IPS-NIHi7 (cell line): ENCODE measurements around the gene TRIM56.
"Not testable (repeated sequence)": the region's sequence is repeated elsewhere in the genome, so short reads cannot be mapped to it uniquely, and the experiment has no call there.

ENCODE experiments used
- DNase-seq: peaks from one replicate; pipeline ENCODE4 v3.0.0; 2012; ENCODE audit warnings: mixed read lengths; ENCODE audit errors: extremely low spot score

TRIM56 gene, protein sequence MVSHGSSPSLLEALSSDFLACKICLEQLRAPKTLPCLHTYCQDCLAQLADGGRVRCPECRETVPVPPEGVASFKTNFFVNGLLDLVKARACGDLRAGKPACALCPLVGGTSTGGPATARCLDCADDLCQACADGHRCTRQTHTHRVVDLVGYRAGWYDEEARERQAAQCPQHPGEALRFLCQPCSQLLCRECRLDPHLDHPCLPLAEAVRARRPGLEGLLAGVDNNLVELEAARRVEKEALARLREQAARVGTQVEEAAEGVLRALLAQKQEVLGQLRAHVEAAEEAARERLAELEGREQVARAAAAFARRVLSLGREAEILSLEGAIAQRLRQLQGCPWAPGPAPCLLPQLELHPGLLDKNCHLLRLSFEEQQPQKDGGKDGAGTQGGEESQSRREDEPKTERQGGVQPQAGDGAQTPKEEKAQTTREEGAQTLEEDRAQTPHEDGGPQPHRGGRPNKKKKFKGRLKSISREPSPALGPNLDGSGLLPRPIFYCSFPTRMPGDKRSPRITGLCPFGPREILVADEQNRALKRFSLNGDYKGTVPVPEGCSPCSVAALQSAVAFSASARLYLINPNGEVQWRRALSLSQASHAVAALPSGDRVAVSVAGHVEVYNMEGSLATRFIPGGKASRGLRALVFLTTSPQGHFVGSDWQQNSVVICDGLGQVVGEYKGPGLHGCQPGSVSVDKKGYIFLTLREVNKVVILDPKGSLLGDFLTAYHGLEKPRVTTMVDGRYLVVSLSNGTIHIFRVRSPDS

GRCh38 chr7:101085162-101085964 is at the start of gene TRIM56:
TRIM56 (plus strand) TSS chr7:101085481; CDS start chr7:101087313, 1,832 bp downstream.
- DNase-seq: peak; percentile 87

GRCh38 chr7:101035941-101036340 is 49.3 kb upstream of the TRIM56 start:
- DNase-seq: no peak

DNA sequence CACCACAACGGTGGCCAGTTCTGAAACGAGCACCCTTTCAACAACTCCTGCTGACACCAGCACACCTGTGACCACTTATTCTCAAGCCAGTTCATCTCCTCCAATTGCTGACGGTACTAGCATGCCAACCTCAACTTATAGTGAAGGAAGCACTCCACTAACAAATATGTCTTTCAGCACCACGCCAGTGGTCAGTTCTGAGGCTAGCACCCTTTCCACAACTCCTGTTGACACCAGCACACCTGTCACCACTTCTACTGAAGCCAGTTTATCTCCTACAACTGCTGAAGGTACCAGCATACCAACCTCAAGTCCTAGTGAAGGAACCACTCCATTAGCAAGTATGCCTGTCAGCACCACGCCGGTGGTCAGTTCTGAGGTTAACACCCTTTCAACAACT is 44.0 kb upstream of the TRIM56 start:
- not testable (repeated sequence) for DNase-seq

DNA sequence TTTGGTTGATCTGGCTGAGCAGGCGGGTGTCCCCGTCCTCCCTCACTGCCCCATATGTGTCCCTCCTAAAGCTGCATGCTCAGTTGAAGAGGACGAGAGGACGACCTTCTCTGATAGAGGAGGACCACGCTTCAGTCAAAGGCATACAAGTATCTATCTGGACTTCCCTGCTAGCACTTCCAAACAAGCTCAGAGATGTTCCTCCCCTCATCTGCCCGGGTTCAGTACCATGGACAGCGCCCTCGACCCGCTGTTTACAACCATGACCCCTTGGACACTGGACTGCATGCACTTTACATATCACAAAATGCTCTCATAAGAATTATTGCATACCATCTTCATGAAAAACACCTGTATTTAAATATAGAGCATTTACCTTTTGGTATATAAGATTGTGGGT is 26.9 kb upstream of the TRIM56 start:
- DNase-seq: peak; percentile 86

GRCh38 chr7:101059620-101059942 is 25.7 kb upstream of the TRIM56 start:
- no peak for DNase-seq

DNA sequence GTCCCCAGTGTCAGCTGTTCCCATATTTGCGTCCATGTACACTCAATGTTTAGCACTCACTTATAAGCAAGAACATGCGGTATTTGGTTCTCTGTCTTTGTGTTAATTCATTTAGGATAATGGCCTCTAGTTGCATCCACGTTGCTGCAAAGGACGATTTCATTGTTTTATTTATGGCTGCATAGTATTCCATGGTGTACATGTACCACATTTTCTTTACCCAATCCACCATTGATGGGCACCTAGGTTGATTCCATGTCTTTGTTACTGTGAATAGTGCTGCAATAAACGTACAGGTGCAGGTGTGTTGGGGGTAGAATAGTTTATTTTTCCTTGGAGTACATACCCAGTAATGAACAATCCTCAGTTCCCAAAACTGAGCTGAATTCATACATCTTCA is 24.3 kb upstream of the TRIM56 start:
- DNase-seq: no peak

- DNase-seq: not testable (repeated sequence)
Observed at GRCh38 chr7:101064176-101064550, 21.1 kb upstream of the TRIM56 start.

DNA sequence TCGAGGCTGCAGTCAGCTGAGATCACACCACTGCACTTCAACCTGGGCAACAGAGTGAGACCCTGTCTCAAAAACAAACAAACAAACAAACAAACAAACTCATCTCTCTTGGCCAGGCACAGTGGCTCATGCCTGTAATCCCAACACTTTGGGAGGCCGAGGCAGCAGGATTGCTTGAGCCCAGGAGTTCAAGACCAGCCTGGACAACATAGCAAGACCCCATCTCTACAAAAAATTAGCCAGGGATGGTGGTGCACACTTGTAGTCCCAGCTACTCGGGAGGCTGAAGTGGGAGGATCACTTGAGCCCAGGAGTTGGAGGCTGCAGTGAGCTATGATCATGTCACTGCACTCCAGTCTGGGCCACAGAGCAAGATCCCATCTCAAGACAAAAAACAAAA is 20.1 kb upstream of the TRIM56 start:
- DNase-seq: not testable (repeated sequence)

DNA sequence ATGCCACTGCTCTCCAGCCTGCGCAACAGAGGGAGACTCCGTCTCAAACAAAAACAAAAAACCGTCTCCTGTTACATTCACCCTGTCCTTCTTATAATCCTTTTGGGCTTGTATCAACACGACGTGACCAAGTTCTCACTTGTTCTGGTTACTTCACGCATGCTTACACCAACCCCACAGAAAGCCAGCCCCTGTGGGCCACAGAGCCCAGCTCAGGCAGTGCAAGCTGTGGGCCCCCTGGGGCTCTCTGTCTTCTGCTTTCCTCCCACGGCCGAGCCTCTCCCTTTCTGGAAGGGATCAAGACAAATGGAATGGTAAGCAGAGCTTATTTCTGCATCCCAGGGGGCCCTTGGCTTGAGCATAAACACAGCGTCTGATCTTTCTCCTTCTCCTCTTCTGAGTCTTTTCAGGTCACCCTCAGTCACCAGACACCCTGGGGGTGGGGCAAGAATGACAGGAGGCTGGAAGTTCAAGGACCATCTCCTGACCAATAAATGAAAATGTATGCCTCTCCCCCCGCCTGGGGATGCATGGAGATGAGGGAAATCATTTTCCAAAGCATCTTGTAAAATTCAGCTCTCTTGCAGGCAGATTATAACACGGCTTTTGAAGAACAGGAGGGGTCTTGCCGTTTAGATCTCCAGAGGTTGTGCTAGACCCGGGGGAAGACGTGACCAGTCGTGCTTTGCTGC is 19.0 kb upstream of the TRIM56 start:
- peak; percentile 16 for DNase-seq

DNA sequence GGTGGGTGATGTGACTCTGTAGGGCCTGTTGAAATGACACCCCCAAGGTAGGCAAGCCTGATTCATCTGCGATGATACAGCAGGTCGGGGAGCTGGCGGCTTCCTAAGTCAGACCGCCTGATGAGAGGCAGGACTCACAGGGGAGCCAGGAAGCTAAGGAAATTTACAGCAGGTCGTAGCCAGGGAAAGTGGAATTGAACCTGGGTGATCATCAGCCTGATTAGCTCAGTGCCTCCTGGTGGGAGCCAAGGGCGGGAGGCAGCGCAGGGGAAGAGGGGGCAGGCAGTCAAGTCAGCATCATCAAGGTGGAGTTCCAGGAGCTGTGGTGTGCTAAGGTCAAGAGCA is 18.5 kb upstream of the TRIM56 start:
- DNase-seq: peak; percentile 36

DNA sequence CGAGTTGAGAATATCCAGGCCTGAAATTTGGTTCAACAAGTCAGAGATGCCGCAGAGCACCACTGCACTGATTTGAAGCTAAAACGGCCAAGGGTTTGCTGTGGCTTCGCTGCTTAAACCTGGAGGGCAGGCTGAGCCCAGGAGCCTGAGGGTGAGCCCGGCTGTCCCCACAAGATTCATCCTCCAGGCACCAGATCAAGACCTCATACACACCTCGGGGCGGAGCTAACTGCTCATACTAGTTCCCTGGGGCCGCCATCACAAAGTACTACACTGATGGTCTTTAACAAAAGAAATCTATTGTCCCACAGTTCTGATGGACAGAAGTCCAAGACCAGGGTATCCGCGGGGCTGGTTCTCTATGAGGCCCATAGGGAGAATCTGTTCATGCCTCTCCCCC is 16.9 kb upstream of the TRIM56 start:
- DNase-seq: no peak

DNA sequence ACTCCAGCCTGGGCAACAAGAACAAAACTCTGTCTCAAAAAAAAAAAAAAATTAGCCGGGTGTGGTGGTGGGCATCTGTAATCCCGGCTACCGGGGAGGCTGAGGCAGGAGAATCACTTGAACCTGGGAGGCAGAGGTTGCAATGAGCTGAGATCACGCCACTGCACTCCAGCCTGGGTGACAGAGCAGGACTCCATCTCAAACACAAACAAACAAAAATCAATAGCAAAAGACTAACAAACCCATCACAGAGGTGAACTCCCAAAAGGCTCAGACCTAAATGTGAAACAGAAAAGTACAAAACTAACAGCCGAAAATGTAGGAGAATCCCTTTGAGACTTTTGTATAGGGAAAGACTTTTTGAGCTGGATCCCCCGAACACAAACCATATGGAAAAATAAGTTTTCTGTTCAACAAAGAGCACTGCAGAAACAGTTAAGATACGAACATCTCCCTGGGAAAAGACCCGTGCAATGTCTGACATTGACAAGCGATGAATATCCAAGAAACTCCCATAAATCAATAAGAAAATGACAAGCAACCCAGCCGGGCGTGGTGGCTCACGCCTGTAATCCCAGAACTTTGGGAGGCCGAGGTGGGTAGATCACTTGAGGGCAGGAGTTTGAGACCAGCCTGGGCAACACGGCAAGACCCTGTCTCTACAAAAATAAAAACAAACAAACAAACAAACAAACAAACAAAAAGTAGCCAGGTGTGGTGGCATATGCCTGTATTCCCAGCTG is 13.7 kb upstream of the TRIM56 start:
- DNase-seq: not testable (repeated sequence)

GRCh38 chr7:101075646-101076045 is 9.6 kb upstream of the TRIM56 start:
- no peak for DNase-seq

- not testable (repeated sequence) for DNase-seq
Observed at GRCh38 chr7:101076183-101076582, 9.1 kb upstream of the TRIM56 start.

- DNase-seq: peak; percentile 94
Observed at GRCh38 chr7:101077303-101078086, 7.8 kb upstream of the TRIM56 start.

- no peak for DNase-seq
Observed at GRCh38 chr7:101081432-101081831, 3.8 kb upstream of the TRIM56 start.

- DNase-seq: no peak
Observed at GRCh38 chr7:101084865-101085161, 468 bp upstream of the TRIM56 start.

- no peak for DNase-seq
Observed at GRCh38 chr7:101087334-101088068, 2.2 kb downstream of the TRIM56 start.

DNA sequence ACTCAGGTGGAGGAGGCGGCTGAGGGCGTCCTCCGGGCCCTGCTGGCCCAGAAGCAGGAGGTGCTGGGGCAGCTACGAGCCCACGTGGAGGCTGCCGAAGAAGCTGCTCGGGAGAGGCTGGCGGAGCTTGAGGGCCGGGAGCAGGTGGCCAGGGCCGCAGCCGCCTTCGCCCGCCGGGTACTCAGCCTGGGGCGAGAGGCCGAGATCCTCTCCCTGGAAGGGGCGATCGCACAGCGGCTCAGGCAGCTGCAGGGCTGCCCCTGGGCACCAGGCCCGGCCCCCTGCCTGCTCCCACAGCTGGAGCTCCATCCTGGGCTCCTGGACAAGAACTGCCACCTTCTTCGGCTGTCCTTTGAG is 2.8 kb downstream of the TRIM56 start:
- no peak for DNase-seq
